ENCODE measurements around the gene PSORS1C1.

Gene PSORS1C1

DNA sequence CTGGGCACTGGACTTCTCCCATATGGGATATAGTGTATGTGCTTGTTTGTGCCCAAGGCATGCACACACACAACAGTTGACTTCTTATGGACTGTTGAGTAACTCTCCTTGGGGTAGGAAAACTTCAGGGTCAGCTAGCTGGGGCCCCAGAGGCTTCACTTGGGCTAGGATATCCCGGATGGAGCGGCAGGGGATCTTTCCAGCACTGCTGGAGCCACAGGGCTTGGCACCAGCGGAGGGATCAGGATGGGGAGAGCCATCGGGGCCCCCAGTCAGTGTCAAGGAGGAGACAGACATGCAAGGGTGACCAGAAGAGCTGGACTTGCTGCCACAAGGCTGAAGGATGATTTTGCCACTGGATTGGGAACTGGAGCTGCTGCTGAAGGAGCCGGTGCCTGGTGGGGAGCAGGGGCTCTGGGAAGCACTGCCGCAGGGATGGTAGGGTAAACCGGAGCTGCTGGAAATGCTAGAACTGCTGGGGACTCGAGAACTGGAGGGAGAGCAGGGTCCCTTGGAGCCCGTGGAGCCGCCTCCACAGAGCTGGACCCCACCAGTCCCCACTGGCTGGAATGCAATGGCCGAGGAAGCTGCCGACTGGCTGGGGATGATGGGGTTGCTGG is 1.5 kb downstream of the PSORS1C1 start:
- TF ChIP-seq, protein P1, sequence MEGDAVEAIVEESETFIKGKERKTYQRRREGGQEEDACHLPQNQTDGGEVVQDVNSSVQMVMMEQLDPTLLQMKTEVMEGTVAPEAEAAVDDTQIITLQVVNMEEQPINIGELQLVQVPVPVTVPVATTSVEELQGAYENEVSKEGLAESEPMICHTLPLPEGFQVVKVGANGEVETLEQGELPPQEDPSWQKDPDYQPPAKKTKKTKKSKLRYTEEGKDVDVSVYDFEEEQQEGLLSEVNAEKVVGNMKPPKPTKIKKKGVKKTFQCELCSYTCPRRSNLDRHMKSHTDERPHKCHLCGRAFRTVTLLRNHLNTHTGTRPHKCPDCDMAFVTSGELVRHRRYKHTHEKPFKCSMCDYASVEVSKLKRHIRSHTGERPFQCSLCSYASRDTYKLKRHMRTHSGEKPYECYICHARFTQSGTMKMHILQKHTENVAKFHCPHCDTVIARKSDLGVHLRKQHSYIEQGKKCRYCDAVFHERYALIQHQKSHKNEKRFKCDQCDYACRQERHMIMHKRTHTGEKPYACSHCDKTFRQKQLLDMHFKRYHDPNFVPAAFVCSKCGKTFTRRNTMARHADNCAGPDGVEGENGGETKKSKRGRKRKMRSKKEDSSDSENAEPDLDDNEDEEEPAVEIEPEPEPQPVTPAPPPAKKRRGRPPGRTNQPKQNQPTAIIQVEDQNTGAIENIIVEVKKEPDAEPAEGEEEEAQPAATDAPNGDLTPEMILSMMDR (IDR thresholded peaks at IDR 0.05; ENCODE audit: low read depth, low read length, missing control alignments): no peak
- in situ Hi-C loops (cut with HindIII; ENCODE audit: low sequenced_read_pairs): no loop called here
- H3K4me3 ChIP-seq (ENCODE audit: low read depth, low read length): no peak overlapping the region

DNA sequence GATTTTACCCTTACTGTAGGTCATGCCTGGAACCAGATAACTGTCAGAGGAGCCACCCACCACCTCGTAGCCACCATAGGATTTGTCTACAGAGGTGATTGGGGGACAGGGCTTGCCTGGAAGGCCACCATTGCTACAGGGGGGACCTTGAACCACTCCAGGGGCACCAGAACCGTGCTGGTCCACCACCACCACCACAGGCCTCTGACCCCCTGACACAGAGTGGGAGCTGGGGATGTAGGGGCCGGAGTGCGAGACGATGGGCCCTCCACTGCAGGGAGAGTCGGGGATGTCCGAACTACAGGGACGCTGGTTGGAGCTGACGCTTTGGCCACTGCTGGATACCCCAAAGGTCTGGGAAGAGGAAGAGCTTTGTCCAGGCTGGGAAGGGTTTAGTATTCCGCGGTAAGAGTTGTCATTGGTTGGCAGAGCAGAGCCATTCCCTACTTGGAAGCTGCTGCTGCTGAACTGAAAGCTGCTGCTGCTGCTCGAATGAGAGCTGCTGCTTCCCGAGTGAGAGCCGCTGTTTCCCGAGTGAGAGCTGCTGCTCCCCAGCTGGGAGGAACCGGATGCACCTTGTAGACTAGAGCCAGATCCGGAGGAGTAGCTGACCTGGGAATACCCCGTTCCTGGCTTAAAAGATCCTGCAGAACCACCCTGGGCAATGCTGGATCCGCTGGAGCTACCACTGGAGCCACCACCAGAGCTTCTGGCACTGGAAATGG is 2.2 kb downstream of the PSORS1C1 start:
- in situ Hi-C loops (cut with HindIII; ENCODE audit: low sequenced_read_pairs): no loop called here
- no peak for DNase-seq (ENCODE audit: low read depth)
- no peak overlapping the region for H3K4me3 ChIP-seq (ENCODE audit: low read depth, low read length)
- TF ChIP-seq, protein P1 (IDR thresholded peaks at IDR 0.05; ENCODE audit: low read depth, low read length, missing control alignments): no peak

More for the DNA sequence above, 1.5 kb downstream of the PSORS1C1 start:
- no peak for DNase-seq (ENCODE audit: low read depth)

DNA sequence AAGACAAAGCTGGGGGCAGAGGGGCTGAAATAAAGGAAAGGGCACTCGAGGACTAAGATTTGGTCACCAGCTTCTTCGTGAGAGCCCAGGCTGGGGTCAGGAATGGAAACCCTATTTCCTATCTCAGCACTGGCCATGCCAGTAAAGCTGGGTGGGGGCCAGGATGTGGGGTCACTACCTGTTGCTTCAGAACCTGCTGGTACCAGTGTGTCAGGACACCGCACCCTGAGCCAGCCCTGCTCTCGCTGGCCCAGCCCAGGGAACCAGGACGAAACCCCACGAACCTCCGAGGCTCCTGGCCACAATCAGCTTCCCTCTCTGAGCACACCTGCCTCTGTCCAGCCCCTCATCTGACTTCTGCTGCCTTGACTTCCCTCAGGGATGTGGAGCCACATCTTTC is 3.6 kb downstream of the PSORS1C1 start:
- DNase-seq (ENCODE audit: low read depth): no peak
- TF ChIP-seq, protein P1 (IDR thresholded peaks at IDR 0.05; ENCODE audit: low read depth, low read length, missing control alignments): no peak

DNA sequence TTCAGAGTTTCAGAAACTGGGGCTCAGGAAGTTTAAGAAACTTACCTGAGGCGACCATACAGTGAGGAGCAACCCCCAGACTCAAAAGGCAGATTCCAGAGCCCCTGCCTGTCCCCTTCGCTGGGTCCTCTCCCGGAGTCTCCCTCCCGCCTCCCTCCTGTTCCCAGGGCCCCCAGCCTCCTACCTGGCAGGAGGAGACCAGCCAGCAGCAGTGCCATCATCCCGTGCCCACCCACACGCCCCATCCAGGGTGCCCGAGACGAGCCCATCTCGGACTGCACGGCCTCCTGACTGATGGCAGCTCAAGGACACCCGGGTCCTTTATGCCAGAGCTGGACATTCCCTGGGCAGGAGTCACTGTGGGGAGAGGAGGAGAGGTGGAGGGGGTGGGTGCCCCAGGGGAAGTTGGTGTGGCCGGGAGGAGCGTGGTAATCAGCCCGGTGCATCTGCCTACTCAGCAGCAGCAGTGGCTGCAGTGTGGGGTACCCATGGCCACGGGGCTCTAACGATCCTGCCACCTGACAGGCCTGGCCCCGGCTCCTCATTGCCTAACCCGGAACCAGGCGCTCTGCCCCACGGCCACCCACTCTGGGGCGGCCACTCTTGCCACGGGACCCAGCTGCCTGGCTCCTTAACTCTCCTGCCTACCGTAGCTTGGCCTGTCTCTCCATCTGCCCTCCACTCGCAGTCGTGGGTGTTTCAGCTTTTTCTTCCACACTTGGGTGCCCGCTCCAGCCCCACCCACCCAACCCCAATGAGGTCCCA is 5.7 kb downstream of the PSORS1C1 start, which contains the start of gene CDSN:
TSS of gene CDSN (minus strand) at position 296 of the 765 bp plus-strand sequence. CDS start at position 269, 27 bp downstream.
- in situ Hi-C loops (cut with HindIII; ENCODE audit: low sequenced_read_pairs): no loop called here
- TF ChIP-seq, protein P1 (IDR thresholded peaks at IDR 0.05; ENCODE audit: low read depth, low read length, missing control alignments): no peak
- no peak within 1 kb of the TSS for H3K4me3 ChIP-seq (ENCODE audit: low read depth, low read length)
- DNase-seq (ENCODE audit: low read depth): no peak

More for the DNA sequence above, 3.6 kb downstream of the PSORS1C1 start:
- in situ Hi-C loops (cut with HindIII; ENCODE audit: low sequenced_read_pairs): no loop called here
- no peak overlapping the region for H3K4me3 ChIP-seq (ENCODE audit: low read depth, low read length)

DNA sequence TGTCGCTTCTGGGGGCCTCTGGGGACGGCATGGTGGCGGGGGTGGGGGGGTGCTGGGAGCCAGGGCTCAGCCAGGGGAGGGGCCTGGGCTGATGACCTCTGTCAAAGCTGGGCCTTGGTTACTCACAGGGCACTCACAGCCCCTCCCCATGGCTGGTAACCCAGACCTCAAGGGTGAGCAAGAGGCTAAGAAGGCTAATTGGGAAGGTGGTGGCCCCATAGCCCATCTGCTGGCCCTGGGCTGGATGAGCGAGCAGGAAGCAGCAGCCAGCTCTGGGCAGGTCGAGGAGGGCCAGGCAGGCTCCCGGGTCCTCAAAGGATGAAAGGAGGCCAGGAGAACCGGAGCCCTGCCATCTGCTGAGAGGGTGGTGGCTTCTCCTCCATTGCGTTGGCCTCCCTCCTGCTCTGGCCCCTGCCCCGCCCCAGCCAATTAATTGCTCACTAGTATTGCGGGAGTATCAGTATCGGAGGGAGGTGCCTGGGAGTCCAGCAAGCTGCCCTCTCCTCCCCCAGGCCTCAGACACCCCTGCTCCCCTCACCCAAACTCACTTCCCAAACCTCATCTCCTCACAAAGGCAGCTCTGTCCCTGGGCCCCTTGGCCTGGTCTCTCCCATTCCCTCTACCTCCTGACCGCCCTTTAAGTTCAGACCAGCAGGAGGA is 6.7 kb downstream of the PSORS1C1 start:
- DNase-seq (ENCODE audit: low read depth): no peak
- TF ChIP-seq, protein P1 (IDR thresholded peaks at IDR 0.05; ENCODE audit: low read depth, low read length, missing control alignments): no peak
- no peak overlapping the region for H3K4me3 ChIP-seq (ENCODE audit: low read depth, low read length)
- in situ Hi-C loops (cut with HindIII; ENCODE audit: low sequenced_read_pairs): no loop called here

All from astrocyte of the cerebellum (primary cell).